Left ventricle myocardium inferior (tissue), 1 donor: ENCODE measurements around the gene CDS2. TPM values are rescaled to one million over a fixed set of nuclear protein-coding genes. Genes with fewer than 3 reads are reported as not detected.

Experiments used
- DNase-seq: peaks from one replicate; pipeline ENCODE4 v3.0.0-alpha.2; 2020
- H3K27ac ChIP-seq: fragments of 200-600 bp; replicated peaks from 2 replicates; pipeline ENCODE4 v1.8.0; 2021
- H3K27me3 ChIP-seq: fragments of 200-600 bp; 2 replicates; pipeline ENCODE4 v1.8.0; 2021; ENCODE audit warnings: low read depth
- H3K36me3 ChIP-seq: fragments of 200-600 bp; 2 replicates; pipeline ENCODE4 v1.8.0; 2021
- H3K4me1 ChIP-seq: fragments of 200-600 bp; 2 replicates; pipeline ENCODE4 v1.8.0; 2021
- H3K4me3 ChIP-seq: fragments of 200-600 bp; 2 replicates; pipeline ENCODE4 v1.8.0; 2021; ENCODE audit warnings: mild to moderate bottlenecking, moderate library complexity
- H3K9me3 ChIP-seq: fragments of 200-600 bp; replicated peaks from 2 replicates; pipeline ENCODE4 v1.8.0; 2021
- CTCF ChIP-seq: fragments of 200-600 bp; IDR thresholded peaks from 2 replicates; pipeline ENCODE4 v1.8.0; 2021; ENCODE audit warnings: antibody characterized with exemption, mild to moderate bottlenecking, borderline replicate concordance
- intact Hi-C: fragments of 100-400 bp; cut with micrococcal nuclease; formaldehyde crosslinking; loops from one replicate; pipeline ENCODE4 v1.11.0; 2022
- total RNA-seq: library from RNA; stranded (reverse); fragmentation: NEBNext Ultra II Directional; extraction: Animal tissue kit (Norgen Biotek cat#: 25700); gene quantifications from one replicate; pipeline ENCODE4 v1.2.1, GENCODE V29; 2021
- donor health status: DM: no; HTN: yes; CAD: no; lungs with severe emphysema.

The CDS2 gene
- total RNA-seq, 1 donor from 2014 or later, result 79.0 TPM

DNA sequence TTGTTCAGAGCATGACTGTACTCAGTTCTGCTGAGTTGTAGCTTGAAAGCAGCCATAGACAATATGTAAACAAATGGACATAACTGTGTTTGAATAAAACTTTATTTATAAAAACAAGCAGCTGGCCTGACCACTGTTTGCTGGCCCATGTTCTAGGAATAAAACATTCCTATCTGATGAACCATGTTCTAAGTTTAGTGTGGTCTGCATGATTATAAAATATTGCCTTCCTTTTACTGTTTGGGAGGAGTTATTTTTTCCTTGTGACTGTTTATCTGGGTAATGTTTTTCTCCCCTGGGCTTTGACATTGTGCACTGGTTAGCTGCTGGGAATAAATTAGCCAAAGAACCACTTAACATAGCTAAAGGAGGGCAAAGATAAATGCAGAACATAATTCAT lies 55.1 kb downstream of the CDS2 start:
- peak overlapping the region; percentile 79 for H3K27ac ChIP-seq
- peaks cover 82% of the 10 kb centered on the region for H3K4me1 ChIP-seq
- intact Hi-C loops, result no loop called here
- TF ChIP-seq CTCF, result no peak
- no peak for DNase-seq
- H3K36me3 ChIP-seq, result peaks cover 77% of the 10 kb centered on the region
- H3K4me3 ChIP-seq, result no peak overlapping the region
- no peaks in the 10 kb centered on the region for H3K9me3 ChIP-seq
- no peaks in the 10 kb centered on the region for H3K27me3 ChIP-seq

GRCh38 chr20:5182615-5183254 lies 55.9 kb downstream of the CDS2 start:
- Histone ChIP-seq H3K4me3 (no peak overlapping the region), H3K36me3 (peaks cover 77% of the 10 kb centered on the region), H3K27ac (peak overlapping the region; percentile 79), H3K9me3 (no peaks in the 10 kb centered on the region), H3K27me3 (no peaks in the 10 kb centered on the region), H3K4me1 (peaks cover 75% of the 10 kb centered on the region)
- no peak for TF ChIP-seq CTCF
- intact Hi-C loops, result no loop called here
- no peak for DNase-seq

GRCh38 chr20:5183731-5184474 lies 57.1 kb downstream of the CDS2 start:
- Histone ChIP-seq H3K27ac (peak overlapping the region; percentile 79), H3K27me3 (no peaks in the 10 kb centered on the region), H3K4me1 (peaks cover 63% of the 10 kb centered on the region), H3K4me3 (no peak overlapping the region), H3K36me3 (peaks cover 78% of the 10 kb centered on the region), H3K9me3 (no peaks in the 10 kb centered on the region)
- no peak for TF ChIP-seq CTCF
- intact Hi-C loops, result no loop called here
- DNase-seq, result no peak

DNA sequence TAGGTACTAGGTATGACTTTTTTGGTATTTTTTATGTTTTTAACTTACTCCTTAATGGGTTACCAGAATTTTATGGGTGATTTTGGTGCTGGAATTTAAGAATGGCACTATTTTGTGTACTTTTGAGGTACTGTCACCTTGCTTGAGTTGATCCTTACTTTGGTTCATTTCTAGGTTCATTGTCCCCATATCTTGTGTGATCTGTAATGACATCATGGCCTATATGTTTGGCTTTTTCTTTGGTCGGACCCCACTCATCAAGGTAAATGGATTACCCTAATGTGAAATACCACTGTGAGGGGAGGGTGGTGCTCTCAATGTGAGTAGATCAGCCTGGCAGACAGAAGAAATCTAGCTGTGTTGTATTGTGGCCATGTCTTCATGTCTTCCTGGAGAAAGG lies 57.9 kb downstream of the CDS2 start:
- no peak overlapping the region for H3K4me3 ChIP-seq
- H3K36me3 ChIP-seq, result peaks cover 78% of the 10 kb centered on the region
- H3K4me1 ChIP-seq, result peaks cover 60% of the 10 kb centered on the region
- no peak for TF ChIP-seq CTCF
- H3K27ac ChIP-seq, result peak overlapping the region; percentile 79
- intact Hi-C loops, result no loop called here
- H3K9me3 ChIP-seq, result no peaks in the 10 kb centered on the region
- no peaks in the 10 kb centered on the region for H3K27me3 ChIP-seq
- DNase-seq, result no peak

- no peaks in the 10 kb centered on the region for H3K9me3 ChIP-seq
- peaks cover 46% of the 10 kb centered on the region for H3K4me1 ChIP-seq
- intact Hi-C loops, result no loop called here
- H3K27ac ChIP-seq, result peak overlapping the region; percentile 32
- TF ChIP-seq CTCF, result no peak
- DNase-seq, result no peak
- no peak overlapping the region for H3K4me3 ChIP-seq
- peaks cover 96% of the 10 kb centered on the region for H3K36me3 ChIP-seq
- no peaks in the 10 kb centered on the region for H3K27me3 ChIP-seq
These were observed 60.3 kb downstream of the CDS2 start for GRCh38 chr20:5187122-5187521.
